ENCODE measurements around the gene PHRF1. TPM values are rescaled to one million over a fixed set of nuclear protein-coding genes. Genes with fewer than 3 reads are reported as not detected.

PHRF1 gene
- total RNA-seq, 1 donor from 2014 or later = 25.4 TPM

DNA sequence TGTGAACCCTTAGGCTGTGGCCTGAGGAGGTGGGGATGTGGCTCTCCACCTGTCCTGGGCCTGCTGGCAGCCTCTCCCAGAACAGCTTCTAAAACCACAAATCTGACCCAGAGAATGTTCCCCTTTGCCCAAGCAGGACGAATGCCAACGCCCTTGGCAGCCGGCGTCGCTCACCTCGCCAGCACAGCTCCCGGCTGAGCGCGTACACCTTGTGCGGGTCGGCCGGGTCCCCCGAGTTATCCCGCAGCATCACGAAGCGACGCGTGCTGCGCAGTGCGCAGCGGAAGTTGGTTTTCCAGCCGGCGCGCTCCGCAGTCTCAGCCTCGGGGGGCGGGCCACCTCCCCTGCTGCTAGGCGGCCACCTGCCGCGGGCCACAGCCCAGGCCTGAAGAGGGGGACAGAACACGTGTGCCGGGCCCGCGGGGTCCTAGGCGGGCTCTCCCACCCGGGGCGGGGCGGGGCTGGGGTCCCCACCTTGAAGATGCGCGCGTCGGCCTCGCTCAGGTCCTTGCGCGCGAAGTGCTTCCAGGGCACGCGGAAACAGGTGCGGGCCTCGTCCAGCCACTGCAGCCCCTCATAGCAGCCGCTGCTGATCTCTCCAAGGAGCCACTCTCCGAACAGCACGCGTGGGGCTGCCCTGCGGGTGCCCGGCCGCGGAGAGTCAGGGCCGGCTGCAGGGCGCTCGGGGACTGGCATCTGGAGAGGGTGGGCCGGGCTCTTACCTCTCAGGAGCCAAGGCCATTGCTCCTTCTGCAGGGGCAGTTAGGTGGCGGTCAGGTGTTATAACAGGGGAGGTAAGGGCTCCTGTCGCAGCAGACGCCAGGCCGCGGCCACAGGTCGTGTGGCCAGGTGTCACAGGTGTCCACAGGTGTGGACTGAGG is 38.6 kb downstream of the PHRF1 start:
- peak overlapping the region; percentile 69 to 81 for H3K4me3 ChIP-seq
- H3K27me3 ChIP-seq = no peaks in the 10 kb centered on the region
- peaks cover 11 to 14% of the 10 kb centered on the region in 2 donors for H3K4me1 ChIP-seq
- intact Hi-C loops (cut with DNase I) = loop anchor here (2.0 to 5.0 kb wide), 2 partner anchors 38 to 112 kb away; partner anchors contain the start of gene PHRF1
- H3K36me3 ChIP-seq = peaks cover 34 to 39% of the 10 kb centered on the region in 2 donors
- peak overlapping the region; percentile 90 to 94 for H3K27ac ChIP-seq
- TF ChIP-seq, protein P1, sequence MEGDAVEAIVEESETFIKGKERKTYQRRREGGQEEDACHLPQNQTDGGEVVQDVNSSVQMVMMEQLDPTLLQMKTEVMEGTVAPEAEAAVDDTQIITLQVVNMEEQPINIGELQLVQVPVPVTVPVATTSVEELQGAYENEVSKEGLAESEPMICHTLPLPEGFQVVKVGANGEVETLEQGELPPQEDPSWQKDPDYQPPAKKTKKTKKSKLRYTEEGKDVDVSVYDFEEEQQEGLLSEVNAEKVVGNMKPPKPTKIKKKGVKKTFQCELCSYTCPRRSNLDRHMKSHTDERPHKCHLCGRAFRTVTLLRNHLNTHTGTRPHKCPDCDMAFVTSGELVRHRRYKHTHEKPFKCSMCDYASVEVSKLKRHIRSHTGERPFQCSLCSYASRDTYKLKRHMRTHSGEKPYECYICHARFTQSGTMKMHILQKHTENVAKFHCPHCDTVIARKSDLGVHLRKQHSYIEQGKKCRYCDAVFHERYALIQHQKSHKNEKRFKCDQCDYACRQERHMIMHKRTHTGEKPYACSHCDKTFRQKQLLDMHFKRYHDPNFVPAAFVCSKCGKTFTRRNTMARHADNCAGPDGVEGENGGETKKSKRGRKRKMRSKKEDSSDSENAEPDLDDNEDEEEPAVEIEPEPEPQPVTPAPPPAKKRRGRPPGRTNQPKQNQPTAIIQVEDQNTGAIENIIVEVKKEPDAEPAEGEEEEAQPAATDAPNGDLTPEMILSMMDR (IDR thresholded peaks at IDR 0.05) = no peak
- no peaks in the 10 kb centered on the region for H3K9me3 ChIP-seq
- DNase-seq (ENCODE audit: low spot score in 2 of 2) = no peak

DNA sequence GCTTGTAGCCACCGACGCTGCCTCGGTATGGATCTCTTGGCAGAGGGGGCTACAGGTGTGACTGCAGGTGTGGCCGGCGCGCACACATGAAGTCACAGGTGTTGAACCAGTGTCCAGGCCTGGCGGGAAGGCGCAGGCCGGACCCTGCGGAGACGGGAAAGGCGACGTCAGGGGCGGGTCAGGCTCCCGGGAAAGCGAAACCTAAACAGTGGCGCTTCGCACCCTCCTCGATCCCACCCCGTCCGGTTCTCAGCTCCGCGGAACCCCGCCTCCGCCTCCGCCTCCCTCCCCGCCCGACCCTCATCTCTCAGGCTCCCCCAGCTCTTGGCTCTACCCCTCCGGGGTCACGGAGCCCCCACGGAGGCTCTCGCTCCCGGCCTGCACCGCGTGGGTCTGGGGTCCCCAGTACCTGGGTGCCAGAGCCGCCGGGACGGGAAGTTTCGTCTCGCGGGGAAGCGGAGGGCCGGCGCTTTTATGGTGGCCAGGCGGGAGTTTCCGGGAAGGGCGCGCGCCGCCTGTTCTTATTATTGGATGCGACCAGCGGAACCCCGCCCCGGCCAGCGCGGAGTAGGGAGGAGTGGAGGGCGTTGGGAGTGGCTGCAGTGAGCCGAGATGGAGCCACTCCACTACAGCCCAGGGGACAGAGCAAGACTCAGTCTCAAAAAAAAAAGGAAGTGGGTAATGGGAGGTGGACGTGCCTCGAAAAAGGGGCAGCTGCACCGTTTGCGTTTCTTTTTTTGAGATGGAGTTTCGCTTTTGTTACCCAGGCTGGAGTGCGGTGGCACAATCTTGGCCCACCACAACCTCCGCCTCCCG is 39.4 kb downstream of the PHRF1 start, which contains the start of gene IRF7:
Gene IRF7, minus strand, starts transcription at position 447 of the 816 bp plus-strand sequence. CDS start 586 bp downstream, outside the sequence.
- H3K27ac ChIP-seq = peak within 1 kb of the TSS; percentile 90 to 94
- DNase-seq (ENCODE audit: low spot score in 2 of 2) = peak; percentile 85 to 98
- peaks cover 11 to 14% of the 10 kb centered on the region in 2 donors for H3K4me1 ChIP-seq
- peaks cover 25 to 33% of the 10 kb centered on the region in 2 donors for H3K36me3 ChIP-seq
- peak within 1 kb of the TSS; percentile 69 to 81 for H3K4me3 ChIP-seq
- TF ChIP-seq, protein P1 (IDR thresholded peaks at IDR 0.05) = no peak
- no peaks in the 10 kb centered on the region for H3K27me3 ChIP-seq
- intact Hi-C loops (cut with DNase I) = loop anchor here (2.0 to 5.0 kb wide), 2 partner anchors 39 to 112 kb away; partner anchors contain the start of gene PHRF1
- H3K9me3 ChIP-seq = no peaks in the 10 kb centered on the region

DNA sequence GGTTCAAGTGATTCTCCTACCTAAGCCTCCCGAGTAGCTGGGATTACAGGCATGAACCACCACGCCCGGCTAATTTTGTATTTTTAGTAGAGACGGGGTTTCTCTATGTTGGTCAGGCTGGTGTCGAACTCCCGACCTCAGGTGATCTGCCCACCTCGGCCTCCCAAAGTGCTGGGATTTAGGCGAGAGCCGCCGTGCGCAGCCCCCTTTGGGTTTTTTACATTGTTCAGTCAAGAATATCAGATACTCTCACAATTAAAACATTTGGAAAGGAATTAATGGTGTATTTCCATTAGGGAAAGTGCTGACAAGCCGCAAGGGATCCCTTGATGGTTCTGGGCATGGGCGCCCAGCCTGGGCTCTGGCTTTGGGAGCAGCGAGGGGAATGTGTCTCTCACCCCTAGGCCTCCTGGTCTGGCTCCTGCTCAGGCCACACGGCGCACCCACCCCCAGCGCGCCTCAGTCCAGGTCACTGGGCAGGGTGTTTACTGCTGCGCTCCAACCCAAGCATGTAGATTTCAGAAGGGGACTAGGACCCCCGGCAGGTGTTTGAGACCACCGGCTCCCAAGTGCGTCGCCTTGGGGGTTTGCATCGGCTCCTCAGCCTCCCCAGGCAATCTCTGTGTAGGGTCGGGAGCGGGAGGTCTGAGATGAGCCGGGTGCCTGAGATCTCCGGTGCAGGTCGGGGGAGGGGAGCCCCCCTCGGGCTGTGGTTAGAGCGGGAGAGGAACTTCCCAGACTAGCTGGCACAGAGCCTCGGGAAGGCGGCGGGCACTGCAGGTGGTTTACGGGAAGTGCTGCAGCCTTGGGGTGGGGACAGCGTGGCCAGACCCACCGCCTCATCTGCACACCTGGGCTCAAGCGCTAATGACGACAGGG is 40.3 kb downstream of the PHRF1 start:
- Histone ChIP-seq H3K4me1 (peaks cover 11 to 14% of the 10 kb centered on the region in 2 donors), H3K4me3 (peak overlapping the region; percentile 69 to 81), H3K36me3 (peaks cover 17 to 25% of the 10 kb centered on the region in 2 donors), H3K9me3 (no peaks in the 10 kb centered on the region), H3K27ac (peak overlapping the region; percentile 90 to 94), H3K27me3 (no peaks in the 10 kb centered on the region)
- intact Hi-C loops (cut with DNase I) = loop anchor here (5.0 kb wide), 1 partner anchor 111 kb away; no protein-coding TSS in a partner anchor
- TF ChIP-seq, protein P1 (IDR thresholded peaks at IDR 0.05) = no peak
- no peak for DNase-seq (ENCODE audit: low spot score in 2 of 2)

DNA sequence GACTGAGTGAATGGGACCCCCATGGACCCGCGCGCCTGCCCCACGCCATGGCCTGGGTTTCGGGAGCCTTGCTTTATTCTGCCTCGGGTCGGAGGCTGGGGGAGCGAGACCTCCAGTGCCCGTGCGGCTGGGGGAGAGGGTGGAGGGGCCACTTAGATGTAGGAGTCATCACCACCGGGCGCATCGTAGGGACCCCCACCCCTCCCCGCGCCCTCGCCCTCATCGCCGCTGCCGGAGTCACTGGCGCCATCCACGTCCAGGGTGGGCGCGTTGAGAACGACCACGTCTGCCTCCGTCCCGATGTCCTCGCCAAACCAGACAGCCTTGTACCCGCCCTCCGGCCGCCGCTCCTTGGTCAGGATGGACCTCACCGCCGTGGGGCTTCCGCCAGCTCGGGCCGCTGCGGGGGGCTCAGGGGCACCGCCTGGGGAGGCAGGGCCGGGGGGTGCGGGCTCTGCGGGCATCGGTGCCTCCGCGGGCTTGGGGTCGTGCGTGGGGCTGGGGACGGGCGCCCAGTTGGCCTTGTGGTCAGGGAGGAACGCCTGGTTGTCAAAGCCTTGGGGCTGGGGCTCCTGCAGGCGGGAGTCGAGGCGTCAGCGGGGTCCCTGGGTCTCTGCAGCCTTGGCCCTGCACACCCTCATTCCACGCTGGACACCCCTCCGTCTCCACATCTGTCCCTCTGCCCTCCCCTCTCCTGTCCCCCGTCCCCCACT is 41.1 kb downstream of the PHRF1 start:
- Histone ChIP-seq H3K9me3 (no peaks in the 10 kb centered on the region), H3K4me1 (peaks cover 11 to 14% of the 10 kb centered on the region in 2 donors), H3K27ac (no peak overlapping the region), H3K36me3 (peaks cover 10 to 19% of the 10 kb centered on the region in 2 donors), H3K4me3 (no peak overlapping the region), H3K27me3 (no peaks in the 10 kb centered on the region)
- TF ChIP-seq, protein P1 (IDR thresholded peaks at IDR 0.05) = no peak
- intact Hi-C loops (cut with DNase I) = loop anchor here (5.0 kb wide), 1 partner anchor 110 kb away; no protein-coding TSS in a partner anchor
- DNase-seq (ENCODE audit: low spot score in 2 of 2) = no peak
